HG03135 (cell line): Measurements from ENCODE around the gene RTN4RL1.

Source experiments
- ATAC-seq: cut with Tn5 transposase; IDR thresholded peaks from one replicate; pipeline ENCODE4 v1.9.1; 2021; ENCODE audit warnings: mild to moderate bottlenecking, moderate library complexity; ENCODE audit not compliant: unreplicated experiment

Gene RTN4RL1

DNA sequence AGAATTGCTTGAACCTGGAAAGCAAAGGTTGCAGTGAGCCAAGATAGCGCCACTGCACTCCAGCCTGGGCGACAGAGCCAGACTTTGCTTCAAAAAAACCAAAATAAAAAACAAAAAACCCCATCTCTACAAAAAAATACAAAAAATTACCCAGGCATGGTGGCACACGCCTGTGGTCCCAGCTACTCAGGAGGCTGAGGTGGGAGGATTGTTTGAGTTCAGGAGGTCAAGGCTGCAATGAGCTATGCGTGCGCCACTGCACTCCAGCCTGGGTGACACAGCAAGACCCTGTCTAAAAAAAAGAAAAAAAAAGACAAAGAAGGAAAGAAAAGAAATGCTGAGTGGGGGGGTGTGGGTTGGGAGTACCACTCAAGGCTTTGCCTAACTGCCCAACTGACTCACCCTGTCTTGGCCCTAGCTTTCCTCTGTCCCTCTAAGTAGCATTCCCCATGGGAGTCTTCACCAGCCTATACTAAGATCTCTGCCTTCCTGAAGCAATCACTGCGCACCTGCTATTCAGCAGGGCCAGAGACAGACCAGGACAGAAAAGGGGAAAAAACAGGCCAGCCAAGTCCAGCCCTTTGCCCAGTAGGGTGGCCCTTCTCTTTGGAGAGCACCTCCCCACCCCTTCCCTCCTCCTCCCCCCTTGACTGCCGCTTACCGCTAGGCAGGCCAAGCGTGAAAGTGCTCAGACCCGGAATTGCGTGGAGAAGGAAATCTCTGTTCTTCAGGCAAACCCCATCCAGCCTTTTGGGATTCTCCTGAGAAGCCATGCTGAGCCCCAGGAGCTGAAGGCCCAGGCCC is 45.8 kb downstream of the RTN4RL1 start:
- no peak for ATAC-seq

DNA sequence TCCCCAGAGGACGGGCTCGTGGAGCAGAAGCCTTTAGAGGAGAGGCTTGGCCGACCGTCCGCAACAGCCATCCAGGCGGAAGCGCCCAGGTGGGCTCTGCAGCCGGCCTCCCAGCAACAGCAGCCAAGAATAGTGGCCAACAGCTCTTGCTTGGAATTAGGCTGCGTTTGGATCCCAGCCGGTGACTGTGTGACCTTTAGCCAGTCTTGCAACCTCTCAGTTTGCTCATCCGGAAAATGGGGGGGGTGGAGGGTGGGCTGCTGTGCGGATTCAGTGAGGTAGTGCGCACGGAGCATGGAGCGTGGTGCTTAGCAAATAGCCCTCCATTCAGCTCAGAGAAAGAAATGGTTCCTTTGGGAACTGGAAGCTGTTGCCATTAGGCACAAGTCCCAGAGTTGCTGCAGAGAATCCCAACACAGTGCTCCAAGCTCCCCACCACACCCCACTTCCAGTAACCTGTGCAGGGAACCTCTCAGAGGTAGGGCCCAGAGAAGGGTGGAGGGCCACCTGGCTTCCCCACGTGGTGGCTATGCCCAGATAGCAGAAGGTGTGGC is 46.7 kb downstream of the RTN4RL1 start:
- ATAC-seq = no peak

DNA sequence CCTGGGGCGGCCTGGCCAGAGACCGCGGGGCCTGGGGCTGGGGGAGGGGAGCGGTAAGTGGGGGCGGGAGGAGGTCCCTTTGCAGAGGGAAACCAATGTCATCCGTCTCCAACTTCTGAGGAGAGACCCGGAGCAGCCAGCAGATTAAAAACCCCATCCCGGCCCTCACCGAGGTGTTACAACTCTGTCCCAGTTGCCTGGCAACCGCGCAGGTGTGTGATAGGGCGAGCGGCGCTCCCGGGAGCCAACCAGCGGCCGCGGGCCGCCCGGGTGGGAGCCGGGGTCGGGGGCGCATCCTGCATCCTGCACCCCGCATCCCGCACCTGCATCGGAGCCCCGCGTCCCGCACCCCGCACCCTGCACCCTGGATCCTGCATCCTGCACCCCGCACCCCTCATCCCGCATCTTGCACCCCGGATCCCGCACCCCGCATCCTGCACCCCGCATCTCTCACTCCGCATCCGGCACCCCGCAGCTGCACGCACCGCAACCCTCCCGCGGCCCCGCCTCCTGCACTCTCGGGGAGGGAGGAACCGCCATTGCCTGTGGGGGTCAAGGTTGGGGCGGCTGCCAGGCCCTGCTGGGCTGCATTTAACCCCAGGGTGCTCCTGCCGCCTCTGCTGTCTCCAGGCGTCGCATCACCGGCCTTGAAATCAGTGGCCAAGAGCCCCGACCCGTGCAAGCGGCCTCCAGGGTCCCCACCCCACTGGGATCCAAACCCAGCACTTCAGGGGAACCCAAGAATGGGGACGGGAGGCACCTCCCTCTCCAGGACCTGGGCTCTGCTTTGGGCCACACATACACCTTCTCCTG is 47.3 kb downstream of the RTN4RL1 start:
- ATAC-seq = no peak

GRCh38 chr17:1976683-1977064 is 48.5 kb downstream of the RTN4RL1 start:
- ATAC-seq = no peak

- no peak for ATAC-seq
These were observed 49.0 kb downstream of the RTN4RL1 start for GRCh38 chr17:1976000-1976682.

- ATAC-seq = no peak
These were observed 49.6 kb downstream of the RTN4RL1 start for GRCh38 chr17:1975573-1975972.

DNA sequence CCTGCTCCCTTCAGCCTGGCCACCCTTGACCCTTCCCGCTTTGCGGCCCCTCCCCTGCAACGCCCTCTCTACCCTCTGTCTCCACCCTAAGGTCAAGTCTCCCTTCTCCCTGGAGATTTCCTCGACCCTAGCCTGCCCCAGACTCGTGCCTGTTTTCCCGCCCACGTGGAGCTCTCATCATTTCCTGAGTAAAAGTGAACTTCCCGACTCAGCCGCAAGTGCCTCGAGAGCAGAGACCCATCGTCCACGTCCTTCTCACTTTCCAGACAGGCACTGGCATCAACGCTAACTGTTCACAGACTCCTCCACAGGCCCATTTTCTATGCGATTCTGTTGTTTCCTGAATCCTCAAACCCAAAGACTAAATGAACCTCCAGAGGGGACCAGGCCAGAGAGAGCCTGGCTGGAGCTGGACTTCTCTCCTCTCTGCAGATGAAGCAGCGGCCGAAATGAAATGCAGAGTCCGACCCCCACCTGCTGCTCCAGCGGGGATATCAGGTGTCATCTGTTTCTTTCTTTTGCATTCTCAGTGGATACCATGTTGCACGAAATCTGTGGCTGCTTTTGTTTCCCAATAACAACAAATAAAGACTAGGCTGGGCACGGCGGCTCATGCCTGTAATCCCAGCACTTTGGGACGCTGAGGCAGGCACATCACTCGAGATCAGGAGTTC is 52.5 kb downstream of the RTN4RL1 start:
- ATAC-seq = no peak

GRCh38 chr17:1970843-1971384 is 54.2 kb downstream of the RTN4RL1 start:
- ATAC-seq = no peak

GRCh38 chr17:1969712-1970111 is 55.4 kb downstream of the RTN4RL1 start:
- ATAC-seq = no peak

DNA sequence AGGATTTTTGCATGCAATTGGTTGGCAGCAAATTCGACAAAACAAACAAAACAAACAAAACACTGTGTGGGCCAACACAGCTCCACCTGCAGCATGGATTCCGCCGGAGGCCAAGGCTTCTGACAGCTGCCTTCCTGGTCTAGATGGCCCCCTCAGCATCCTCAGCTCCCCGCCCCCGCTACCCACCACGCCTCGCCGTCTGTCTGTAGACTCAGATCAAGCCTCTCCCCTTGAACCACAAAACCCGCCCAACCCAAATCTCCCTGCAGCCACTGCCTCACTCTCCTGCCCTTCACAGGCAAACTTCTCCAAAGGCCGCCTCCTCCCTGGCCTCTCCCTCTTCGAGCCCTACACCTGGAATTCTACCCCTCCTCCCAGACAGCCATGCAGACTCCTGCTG is 57.9 kb downstream of the RTN4RL1 start:
- no peak for ATAC-seq

DNA sequence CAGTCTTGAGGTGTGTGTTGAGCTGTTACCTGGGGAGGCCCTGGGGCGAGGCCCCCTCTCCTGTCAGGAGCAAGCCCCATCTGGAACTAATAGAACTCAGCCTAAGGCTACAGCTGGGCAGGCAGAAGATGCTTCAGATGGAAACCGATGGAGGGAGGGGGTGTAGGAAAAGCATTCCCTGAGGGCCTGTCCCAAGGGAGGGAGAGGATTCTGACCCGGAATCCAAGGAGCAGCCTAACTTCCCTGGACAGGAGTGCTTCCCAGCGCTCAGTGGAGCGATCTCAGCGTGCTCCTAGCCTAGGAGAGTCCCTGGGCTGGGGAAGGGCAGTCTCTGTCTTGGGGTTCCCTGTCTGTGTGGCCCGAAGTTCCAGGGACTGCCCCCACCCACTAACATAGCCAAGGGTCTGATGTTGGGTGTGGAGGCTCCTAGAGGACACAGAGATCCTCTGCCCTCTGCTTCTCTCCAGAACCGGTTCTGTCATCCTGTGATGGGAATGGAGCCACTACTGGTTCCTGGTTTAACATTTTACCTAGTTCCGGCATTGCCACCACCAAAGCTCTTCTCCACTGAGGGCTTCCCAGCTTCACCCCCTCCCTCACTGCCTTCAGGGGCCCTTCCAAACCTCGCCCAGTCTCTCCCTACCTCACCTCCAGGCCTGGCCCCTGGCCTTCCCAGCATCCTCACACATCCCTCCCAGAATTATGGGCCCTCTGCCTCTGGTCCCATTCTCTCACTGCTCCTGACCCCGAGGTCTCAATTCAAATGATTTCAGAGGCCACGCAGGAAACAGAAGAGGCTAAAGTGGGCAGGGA is 58.7 kb downstream of the RTN4RL1 start:
- no peak for ATAC-seq

DNA sequence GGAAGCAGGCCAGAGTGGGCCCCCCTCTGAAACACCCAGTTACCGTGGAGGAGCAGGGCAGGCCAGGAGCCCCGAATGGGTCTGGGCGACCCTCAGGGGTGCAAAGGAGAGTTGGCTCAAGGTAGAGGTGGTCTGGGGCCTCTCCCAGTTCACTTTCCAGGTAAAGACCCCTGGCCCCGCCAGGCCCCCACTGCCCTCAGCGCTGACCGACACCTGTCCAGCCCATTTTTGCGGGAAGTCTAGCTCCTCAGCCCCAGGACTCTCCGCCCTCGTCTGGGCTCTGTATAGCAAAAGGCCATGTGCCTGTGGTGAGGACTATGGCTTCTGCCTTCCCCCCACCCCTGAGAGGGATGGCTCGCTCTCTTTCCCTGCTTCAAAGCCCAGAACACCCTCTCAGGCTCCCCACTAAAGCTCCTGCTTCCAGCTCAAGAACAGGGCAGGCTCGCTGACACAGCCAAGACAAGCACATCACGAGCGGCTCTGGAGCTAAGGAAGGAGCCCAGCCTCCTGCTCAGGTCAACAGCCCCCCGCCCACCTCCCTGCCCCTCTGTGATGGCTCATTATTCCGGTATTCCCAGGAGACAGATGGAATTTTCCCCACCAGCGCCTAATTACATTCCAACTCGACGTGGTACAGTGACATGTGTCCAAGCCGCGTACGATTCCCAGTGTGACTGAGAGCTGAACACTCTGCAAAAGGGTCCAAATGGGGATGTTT is 59.4 kb downstream of the RTN4RL1 start:
- no peak for ATAC-seq

GRCh38 chr17:1963250-1963649 is 61.9 kb downstream of the RTN4RL1 start:
- ATAC-seq = no peak

GRCh38 chr17:1961189-1961588 is 63.9 kb downstream of the RTN4RL1 start:
- ATAC-seq = no peak

DNA sequence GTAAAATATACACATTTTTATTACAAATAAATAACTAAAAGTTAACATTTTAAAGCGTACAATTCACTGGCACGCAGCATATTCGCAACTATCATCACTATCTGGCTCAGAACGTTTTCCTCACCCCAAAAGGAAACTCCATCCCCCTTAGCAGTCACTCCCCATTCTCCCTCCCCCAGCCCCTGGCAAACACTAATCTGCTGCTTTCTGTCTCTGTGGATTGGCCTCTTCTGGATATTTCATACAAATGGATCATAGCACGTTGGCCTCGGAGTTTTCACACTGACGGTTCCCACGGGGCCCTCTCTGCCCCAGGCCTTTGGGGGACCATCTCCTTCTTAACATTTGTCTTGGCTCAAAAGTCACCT is 64.6 kb downstream of the RTN4RL1 start:
- no peak for ATAC-seq

- ATAC-seq = no peak
These were observed 65.1 kb downstream of the RTN4RL1 start for GRCh38 chr17:1959871-1960544.

DNA sequence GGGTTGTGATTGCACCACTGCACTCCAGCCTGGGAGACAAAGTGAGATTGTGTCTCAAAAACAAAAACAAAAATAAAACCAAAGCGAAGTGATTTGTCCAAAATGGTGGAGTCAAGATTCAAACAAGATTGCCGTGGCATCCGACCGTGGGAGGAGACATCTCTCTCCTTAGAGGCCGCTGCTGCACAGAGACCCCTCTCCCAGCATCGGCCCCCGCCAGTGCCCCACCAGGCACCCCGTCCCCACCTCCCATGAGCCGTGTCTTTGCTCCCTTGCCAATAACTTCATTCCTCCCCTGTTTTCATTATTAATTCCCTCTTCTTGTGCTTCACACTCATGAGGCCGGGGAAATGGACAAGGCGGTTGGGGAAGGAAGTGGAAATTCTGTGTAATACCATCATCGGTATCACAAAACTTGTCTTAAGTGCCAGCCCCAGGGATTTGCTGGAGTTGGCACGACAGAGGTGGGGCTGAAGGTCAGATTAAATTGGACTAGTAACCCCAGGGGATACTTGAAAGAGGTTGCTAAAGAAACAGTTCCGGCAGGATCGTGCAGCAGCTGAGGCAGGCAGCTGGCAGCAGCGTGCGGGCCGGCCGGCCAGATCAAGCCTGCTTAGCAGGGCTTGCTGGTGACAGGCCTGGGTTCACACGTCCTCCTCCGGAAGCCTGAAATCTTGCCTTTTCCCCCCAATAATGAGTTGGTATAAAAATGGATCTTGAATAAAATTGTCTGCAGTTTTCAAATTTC is 66.8 kb downstream of the RTN4RL1 start:
- ATAC-seq = no peak

- ATAC-seq = no peak
These were observed 68.1 kb downstream of the RTN4RL1 start for GRCh38 chr17:1957037-1957436.
